K562 (cell line): Measurements from ENCODE around the gene NPIPB2. TPM values are rescaled to one million over a fixed set of nuclear protein-coding genes. Genes with fewer than 3 reads are reported as not detected.
A peak's percentile ranks its signal among the peaks of the same experiment; 100 is the strongest.

ENCODE experiments used
- ARID2 ChIP-seq: fragments of 450-650 bp; IDR thresholded peaks from 2 replicates; pipeline ENCODE4 v1.6.1; 2017; ENCODE audit warnings: antibody characterized with exemption, mild to moderate bottlenecking
- BRCA1 ChIP-seq, 2 experiments: fragments of 450-650 bp in 1 of 2; sonication (generic) in 1 of 2; formaldehyde crosslinking in 1 of 2; IDR thresholded peaks; 2 replicates each; pipeline versions ENCODE4 v1.5.0 to v1.6.1; 2017 to 2020; ENCODE audit warnings: mild to moderate bottlenecking in 1 of 2, missing genetic modification reagents in 1 of 2
- C11orf30 ChIP-seq: fragments of 450-650 bp; IDR thresholded peaks from 2 replicates; pipeline ENCODE4 v1.6.1; 2016; ENCODE audit warnings: low read depth, mild to moderate bottlenecking
- CBFA2T3 ChIP-seq: fragments of 450-650 bp; IDR thresholded peaks from 2 replicates; pipeline ENCODE4 v1.6.1; 2017
- HDAC8 ChIP-seq: fragments of 450-650 bp; IDR thresholded peaks from 2 replicates; pipeline ENCODE4 v1.6.1; 2016; ENCODE audit warnings: mild to moderate bottlenecking, missing genetic modification characterization, moderate library complexity, missing compliant biosample characterization
- HMG20B ChIP-seq: fragments of 250-450 bp; sonication (Bioruptor Pico); IDR thresholded peaks from 2 replicates; pipeline ENCODE4 v1.5.0; 2021; ENCODE audit warnings: mild to moderate bottlenecking
- NFRKB ChIP-seq: fragments of 450-650 bp; IDR thresholded peaks from 2 replicates; pipeline ENCODE4 v1.6.1; 2016; ENCODE audit warnings: low read depth
- SUPT5H ChIP-seq: fragments of 450-650 bp; IDR thresholded peaks from 2 replicates; pipeline ENCODE4 v1.6.1; 2016
- U2AF1 ChIP-seq: fragments of 200-400 bp; formaldehyde crosslinking; optimal IDR thresholded peaks from 2 replicates; pipeline ENCODE3; 2017; ENCODE audit warnings: mild to moderate bottlenecking, low read depth, low read length, moderate library complexity
- ZEB2 ChIP-seq: fragments of 450-650 bp; IDR thresholded peaks from 2 replicates; pipeline ENCODE4 v1.6.1; 2016
- ZNF23 ChIP-seq: fragments of 250-450 bp; sonication (Bioruptor Pico); IDR thresholded peaks from 2 replicates; pipeline ENCODE4 v1.4.0; 2020; ENCODE audit warnings: mild to moderate bottlenecking
- polyA plus RNA-seq, 8 experiments: library from polyadenylated mRNA; depleted of rRNA in 4 of 8; stranded (reverse) in 5 of 8; unstranded in 3 of 8; fragments of >200 nt; fragmentation: Nextera tagmentation in 2 of 8; fragmentation: Illumina TruSeq in 1 of 8; extraction: Ambion mirVana in 2 of 8; extraction: Trizol in 1 of 8; gene quantifications; 2 replicates each; pipeline versions ENCODE4 v1.2.1 to v1.2.3, GENCODE V29; 2011 to 2014; ENCODE audit warnings: inconsistent platforms in 1 of 8, missing spikeins in 1 of 8
- total RNA-seq, 7 experiments: library from RNA; depleted of rRNA in 6 of 7; stranded (reverse); fragments of >200 nt in 6 of 7; fragmentation: Illumina TruSeq in 2 of 7; extraction: Trizol in 2 of 7; gene quantifications; 2 replicates each; pipeline versions ENCODE4 v1.2.1 to v1.2.3, GENCODE V29; 2011 to 2021; ENCODE audit warnings: low replicate concordance in 1 of 7
- TF ChIP-seq, protein P1 (sequence below): fragments of 450-650 bp; IDR thresholded peaks from 2 replicates; pipeline ENCODE4 v1.6.1; 2018; ENCODE audit not compliant: partially characterized antibody
- TF ChIP-seq, protein P2 (sequence below): fragments of 450-650 bp; formaldehyde crosslinking; IDR thresholded peaks from 2 replicates; pipeline ENCODE4 v1.4.0; 2022; ENCODE audit warnings: missing genetic modification characterization

NPIPB2 gene
- total and polyA plus RNA-seq, 9 of the 15 experiments (the other 6 are each of a cell fraction or from before 2014, with no cell fraction given): 0.21 to 2.9 (median 1.6) TPM; not detected in 1

DNA sequence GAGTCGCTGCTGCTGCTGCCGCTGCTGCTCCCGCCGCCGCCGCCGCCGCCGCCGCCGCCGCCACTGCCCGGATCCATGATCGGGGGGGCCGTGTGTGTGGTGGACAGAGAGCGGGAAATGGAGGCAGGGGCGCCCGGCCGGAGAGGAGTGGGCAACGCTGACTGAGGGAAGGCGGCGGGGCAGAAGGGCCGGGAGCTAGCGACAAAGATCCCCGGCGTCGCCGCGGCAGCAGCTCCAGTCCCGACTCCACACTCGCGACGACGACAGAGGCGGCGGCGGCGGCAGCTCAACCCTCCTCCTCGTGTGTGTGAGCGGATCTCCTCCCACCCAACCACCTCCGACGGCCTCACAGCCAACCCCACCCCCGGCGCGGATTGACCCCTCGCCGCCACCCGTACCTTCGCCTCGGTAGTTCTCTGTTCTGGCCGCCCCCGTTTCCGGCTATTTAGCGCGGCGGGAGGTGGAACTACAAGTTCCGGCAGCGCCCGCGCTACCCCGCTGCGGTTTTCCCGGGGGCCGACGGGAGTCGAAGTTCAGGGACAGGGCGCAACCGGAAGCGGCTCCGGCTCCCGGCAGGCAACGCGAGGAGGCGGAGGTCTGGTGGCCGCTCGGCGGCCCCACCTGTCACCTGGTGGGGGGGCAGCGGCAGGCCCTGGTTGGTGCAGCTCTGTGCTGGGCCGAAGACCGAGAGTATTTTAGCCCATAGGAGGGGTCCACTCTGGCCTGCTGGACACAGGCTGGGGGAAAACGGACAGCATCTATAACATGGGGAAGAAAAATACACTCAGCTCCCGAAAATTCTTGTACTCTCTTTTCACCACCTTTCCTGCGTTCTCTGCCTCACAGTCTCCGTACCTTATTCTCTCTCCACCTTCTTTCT lies 26.0 kb downstream of the NPIPB2 start, which contains the start of gene GSPT1 (continued):
- TF ChIP-seq, protein P1, sequence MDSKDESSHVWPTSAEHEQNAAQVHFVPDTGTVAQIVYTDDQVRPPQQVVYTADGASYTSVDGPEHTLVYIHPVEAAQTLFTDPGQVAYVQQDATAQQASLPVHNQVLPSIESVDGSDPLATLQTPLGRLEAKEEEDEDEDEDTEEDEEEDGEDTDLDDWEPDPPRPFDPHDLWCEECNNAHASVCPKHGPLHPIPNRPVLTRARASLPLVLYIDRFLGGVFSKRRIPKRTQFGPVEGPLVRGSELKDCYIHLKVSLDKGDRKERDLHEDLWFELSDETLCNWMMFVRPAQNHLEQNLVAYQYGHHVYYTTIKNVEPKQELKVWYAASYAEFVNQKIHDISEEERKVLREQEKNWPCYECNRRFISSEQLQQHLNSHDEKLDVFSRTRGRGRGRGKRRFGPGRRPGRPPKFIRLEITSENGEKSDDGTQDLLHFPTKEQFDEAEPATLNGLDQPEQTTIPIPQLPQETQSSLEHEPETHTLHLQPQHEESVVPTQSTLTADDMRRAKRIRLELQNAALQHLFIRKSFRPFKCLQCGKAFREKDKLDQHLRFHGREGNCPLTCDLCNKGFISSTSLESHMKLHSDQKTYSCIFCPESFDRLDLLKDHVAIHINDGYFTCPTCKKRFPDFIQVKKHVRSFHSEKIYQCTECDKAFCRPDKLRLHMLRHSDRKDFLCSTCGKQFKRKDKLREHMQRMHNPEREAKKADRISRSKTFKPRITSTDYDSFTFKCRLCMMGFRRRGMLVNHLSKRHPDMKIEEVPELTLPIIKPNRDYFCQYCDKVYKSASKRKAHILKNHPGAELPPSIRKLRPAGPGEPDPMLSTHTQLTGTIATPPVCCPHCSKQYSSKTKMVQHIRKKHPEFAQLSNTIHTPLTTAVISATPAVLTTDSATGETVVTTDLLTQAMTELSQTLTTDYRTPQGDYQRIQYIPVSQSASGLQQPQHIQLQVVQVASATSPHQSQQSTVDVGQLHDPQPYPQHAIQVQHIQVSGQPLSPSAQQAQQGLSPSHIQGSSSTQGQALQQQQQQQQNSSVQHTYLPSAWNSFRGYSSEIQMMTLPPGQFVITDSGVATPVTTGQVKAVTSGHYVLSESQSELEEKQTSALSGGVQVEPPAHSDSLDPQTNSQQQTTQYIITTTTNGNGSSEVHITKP: peak; percentile 78
- peak; percentile 86 for TF ChIP-seq ZEB2
- TF ChIP-seq ARID2: no peak
- no peak for TF ChIP-seq HMG20B (CRISPR knock-in tag)
- peak; percentile 93 for TF ChIP-seq SUPT5H
- peak; percentile 70 for TF ChIP-seq U2AF1
- peak; percentile 55; the same call in 1 of the 2 replicates for TF ChIP-seq C11orf30
- peak; percentile 56; the same call in 1 of the 2 replicates for TF ChIP-seq HDAC8
- peak; percentile 97 for TF ChIP-seq NFRKB
- TF ChIP-seq, protein P2, sequence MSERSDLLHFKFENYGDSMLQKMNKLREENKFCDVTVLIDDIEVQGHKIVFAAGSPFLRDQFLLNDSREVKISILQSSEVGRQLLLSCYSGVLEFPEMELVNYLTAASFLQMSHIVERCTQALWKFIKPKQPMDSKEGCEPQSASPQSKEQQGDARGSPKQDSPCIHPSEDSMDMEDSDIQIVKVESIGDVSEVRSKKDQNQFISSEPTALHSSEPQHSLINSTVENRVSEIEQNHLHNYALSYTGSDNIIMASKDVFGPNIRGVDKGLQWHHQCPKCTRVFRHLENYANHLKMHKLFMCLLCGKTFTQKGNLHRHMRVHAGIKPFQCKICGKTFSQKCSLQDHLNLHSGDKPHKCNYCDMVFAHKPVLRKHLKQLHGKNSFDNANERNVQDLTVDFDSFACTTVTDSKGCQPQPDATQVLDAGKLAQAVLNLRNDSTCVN (CRISPR knock-in tag): no peak
- no peak for TF ChIP-seq ZNF23 (CRISPR knock-in tag)
- TF ChIP-seq CBFA2T3: peak; percentile 5; the same call in 1 of the 2 replicates
- TF ChIP-seq BRCA1 (IDR thresholded peaks at IDR 0.05): no peak
- TF ChIP-seq BRCA1 (CRISPR knock-in tag; IDR thresholded peaks at IDR 0.05): no peak
